GM12878 (cell line): ENCODE measurements around the gene TNFRSF1B. TPM values are rescaled to one million over a fixed set of nuclear protein-coding genes. Genes with fewer than 3 reads are reported as not detected.
A peak's percentile ranks its signal among the peaks of the same experiment; 100 is the strongest.

Experiments used
- BHLHE40 ChIP-seq, 2 experiments: fragments of 450-650 bp in 1 of 2; IDR thresholded peaks; 2 replicates each; pipeline ENCODE4 v1.6.1; 2011 to 2017; ENCODE audit warnings: low read depth in 2 of 2, borderline replicate concordance in 1 of 2, improper control_type of control experiment in 1 of 2, low read length in 1 of 2, mild to moderate bottlenecking in 1 of 2
- CHD4 ChIP-seq: fragments of 200-600 bp; sonication (generic); IDR thresholded peaks from 2 replicates; pipeline ENCODE4 v1.6.1; 2016; ENCODE audit warnings: mild to moderate bottlenecking
- EGR1 ChIP-seq, 2 experiments: IDR thresholded peaks; 1 replicate in 1 of 2; 2 replicates in 1 of 2; pipeline ENCODE4 v1.6.1; 2011 to 2012; ENCODE audit warnings: low read depth in 2 of 2, low read length in 2 of 2, borderline replicate concordance in 1 of 2, mild to moderate bottlenecking in 1 of 2, moderate library complexity in 1 of 2
- EP300 ChIP-seq, 2 experiments: fragments of 150-350 bp in 1 of 2; IDR thresholded peaks; 2 replicates each; pipeline ENCODE4 v1.6.1; 2011 to 2012; ENCODE audit warnings: low read depth in 2 of 2, low read length in 2 of 2, borderline replicate concordance in 1 of 2, improper control_type of control experiment in 1 of 2, inconsistent platforms in 1 of 2; ENCODE audit not compliant: control insufficient read depth in 1 of 2
- HDAC6 ChIP-seq: fragments of 200-600 bp; sonication (generic); IDR thresholded peaks from one replicate; pipeline ENCODE4 v1.8.0; 2017; ENCODE audit warnings: antibody characterized with exemption; ENCODE audit not compliant: unreplicated experiment
- HDGF ChIP-seq: fragments of 450-650 bp; IDR thresholded peaks from 2 replicates; pipeline ENCODE4 v1.6.1; 2016; ENCODE audit warnings: antibody characterized with exemption
- IKZF1 ChIP-seq: fragments of 450-650 bp; conservative IDR thresholded peaks from 2 replicates; pipeline ENCODE4 v1.6.1; 2017; ENCODE audit warnings: antibody characterized with exemption, mild to moderate bottlenecking
- MEF2A ChIP-seq: IDR thresholded peaks from 2 replicates; pipeline ENCODE4 v1.6.1; 2011; ENCODE audit warnings: low read depth, mild to moderate bottlenecking, low read length, moderate library complexity; ENCODE audit not compliant: insufficient read depth
- NFYA ChIP-seq: IDR thresholded peaks from 2 replicates; pipeline ENCODE4 v1.6.1; 2011; ENCODE audit warnings: low read depth, mild to moderate bottlenecking, low read length, improper control_type of control experiment, borderline replicate concordance
- NFYB ChIP-seq: IDR thresholded peaks from 2 replicates; pipeline ENCODE4 v1.6.1; 2011; ENCODE audit warnings: low read depth, mild to moderate bottlenecking, low read length, improper control_type of control experiment, moderate library complexity; ENCODE audit not compliant: insufficient read depth
- PAX5 ChIP-seq: IDR thresholded peaks from 2 replicates; pipeline ENCODE4 v1.6.1; 2011; ENCODE audit warnings: low read depth, low read length, borderline replicate concordance
- PML ChIP-seq: IDR thresholded peaks from 2 replicates; pipeline ENCODE4 v1.6.1; 2012; ENCODE audit warnings: low read length, inconsistent platforms
- POLR2AphosphoS5 ChIP-seq: IDR thresholded peaks from 2 replicates; pipeline ENCODE4 v1.6.1; 2011; ENCODE audit warnings: mild to moderate bottlenecking, low read length, inconsistent platforms
- SUPT20H ChIP-seq: IDR thresholded peaks from 2 replicates; pipeline ENCODE4 v1.6.1; 2011; ENCODE audit warnings: low read depth, mild to moderate bottlenecking, low read length, moderate library complexity, borderline replicate concordance; ENCODE audit not compliant: control insufficient read depth
- TARDBP ChIP-seq: IDR thresholded peaks from 2 replicates; pipeline ENCODE4 v1.6.1; 2016; ENCODE audit warnings: borderline replicate concordance
- TCF3 ChIP-seq: IDR thresholded peaks from 2 replicates; pipeline ENCODE4 v1.6.1; 2012; ENCODE audit warnings: low read depth, mild to moderate bottlenecking, low read length, borderline replicate concordance; ENCODE audit not compliant: insufficient read depth
- polyA plus RNA-seq, 11 experiments: library from polyadenylated mRNA; depleted of rRNA in 4 of 11; unstranded in 6 of 11; stranded (reverse) in 5 of 11; fragments of >200 nt; fragmentation: Nextera tagmentation in 4 of 11; fragmentation: Illumina TruSeq in 1 of 11; extraction: Ambion mirVana in 4 of 11; extraction: Trizol in 1 of 11; gene quantifications; 1 replicate in 1 of 11; 2 replicates in 10 of 11; pipeline versions ENCODE4 v1.2.1 to v1.2.3, GENCODE V29; 2011 to 2016; ENCODE audit warnings: inconsistent platforms in 2 of 11, missing spikeins in 2 of 11, low read depth in 1 of 11
- total RNA-seq, 4 experiments: library from RNA; depleted of rRNA in 3 of 4; stranded (reverse); fragments of >200 nt in 3 of 4; fragmentation: Illumina TruSeq in 1 of 4; extraction: Trizol in 1 of 4; gene quantifications; 2 replicates each; pipeline versions ENCODE4 v1.2.1 to v1.2.3, GENCODE V29; 2013 to 2021
- TF ChIP-seq, protein P1 (sequence below): fragments of 450-650 bp; IDR thresholded peaks from 2 replicates; pipeline ENCODE4 v1.6.1; 2017; ENCODE audit warnings: antibody characterized with exemption, mild to moderate bottlenecking, moderate library complexity
- TF ChIP-seq, protein P2 (sequence below): fragments of 450-650 bp; IDR thresholded peaks from 2 replicates; pipeline ENCODE4 v1.6.1; 2018; ENCODE audit warnings: mild to moderate bottlenecking, low read depth, moderate library complexity; ENCODE audit not compliant: partially characterized antibody
- TF ChIP-seq, protein P3 (sequence below): IDR thresholded peaks from 2 replicates; pipeline ENCODE4 v1.6.1; 2012; ENCODE audit warnings: low read depth, low read length, improper control_type of control experiment
- TF ChIP-seq, protein P4 (sequence below): IDR thresholded peaks from 2 replicates; pipeline ENCODE4 v1.6.1; 2011; ENCODE audit warnings: mild to moderate bottlenecking, low read depth, low read length, moderate library complexity; ENCODE audit not compliant: insufficient replicate concordance

The TNFRSF1B gene
- total and polyA plus RNA-seq, 10 of the 15 experiments (the other 5 are each of a cell fraction or from before 2014, with no cell fraction given) = 10.1 to 87.2 (median 37.3) TPM

DNA sequence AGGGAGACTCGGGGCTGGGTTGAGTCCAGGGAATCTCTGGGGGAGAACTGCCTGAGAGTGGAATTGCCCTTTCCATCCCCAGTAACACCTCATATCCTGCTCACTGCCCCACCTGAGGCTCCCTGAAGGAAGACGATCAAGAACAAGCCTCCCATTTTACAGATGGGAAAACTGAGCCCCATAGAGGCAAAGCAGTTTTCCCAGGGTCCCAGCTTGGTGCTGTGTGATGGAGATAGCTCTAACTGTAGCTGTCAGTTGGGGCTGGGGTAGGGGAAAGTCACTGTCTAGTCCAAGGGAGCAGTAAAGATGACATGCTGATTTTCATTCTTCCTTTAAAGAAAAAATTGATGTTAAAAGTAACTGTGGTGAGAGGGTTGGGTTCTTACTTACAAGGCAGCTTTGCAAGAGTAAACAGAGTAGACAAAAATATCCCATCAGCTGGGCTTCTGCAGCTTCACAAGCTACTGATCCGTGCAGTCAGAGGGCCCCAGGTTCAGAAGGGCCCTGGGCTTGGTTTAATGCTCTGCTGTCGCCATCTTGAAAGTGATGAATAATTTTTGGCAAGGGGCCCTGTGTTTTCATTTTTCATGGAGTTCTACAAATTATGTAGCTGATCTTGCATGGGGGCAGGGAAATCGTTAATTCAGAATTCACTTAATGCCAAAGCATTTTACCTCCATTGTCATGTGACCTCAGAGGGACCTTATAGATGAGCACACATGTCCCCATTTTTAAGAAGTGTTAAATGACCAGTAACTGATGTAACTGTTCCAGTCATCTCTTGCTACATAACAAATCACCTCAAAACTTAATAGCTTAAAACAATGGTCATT is 17.6 kb upstream of the TNFRSF1B start (continued):
- TF ChIP-seq SUPT20H (no peak), TARDBP (no peak), EP300 (IDR thresholded peaks at IDR 0.05; ENCODE audit: borderline replicate concordance in 1 of 2, control insufficient read depth in 1 of 2, low read depth in 2 of 2, low read length in 2 of 2) (peak; percentile 18 to 71; a peak in 1 of 4 replicates), CHD4 (no peak), HDGF (no peak), IKZF1 (peak; percentile 10; the same call in 1 of the 2 replicates), PML (no peak), TCF3 (no peak), HDAC6 (no peak), NFYB (no peak), BHLHE40 (IDR thresholded peaks at IDR 0.05; ENCODE audit: borderline replicate concordance in 1 of 2, low read depth in 2 of 2, low read length in 1 of 2) (peak; percentile 6 to 32; a peak in 2 of 4 replicates), PAX5 (peak; percentile 53; the same call in 1 of the 2 replicates), MEF2A (peak; percentile 90), NFYA (no peak), POLR2AphosphoS5 (no peak), EGR1 (IDR thresholded peaks at IDR 0.05; ENCODE audit: borderline replicate concordance in 1 of 2, low read depth in 2 of 2, low read length in 2 of 2) (no peak)
- TF ChIP-seq, protein P1, sequence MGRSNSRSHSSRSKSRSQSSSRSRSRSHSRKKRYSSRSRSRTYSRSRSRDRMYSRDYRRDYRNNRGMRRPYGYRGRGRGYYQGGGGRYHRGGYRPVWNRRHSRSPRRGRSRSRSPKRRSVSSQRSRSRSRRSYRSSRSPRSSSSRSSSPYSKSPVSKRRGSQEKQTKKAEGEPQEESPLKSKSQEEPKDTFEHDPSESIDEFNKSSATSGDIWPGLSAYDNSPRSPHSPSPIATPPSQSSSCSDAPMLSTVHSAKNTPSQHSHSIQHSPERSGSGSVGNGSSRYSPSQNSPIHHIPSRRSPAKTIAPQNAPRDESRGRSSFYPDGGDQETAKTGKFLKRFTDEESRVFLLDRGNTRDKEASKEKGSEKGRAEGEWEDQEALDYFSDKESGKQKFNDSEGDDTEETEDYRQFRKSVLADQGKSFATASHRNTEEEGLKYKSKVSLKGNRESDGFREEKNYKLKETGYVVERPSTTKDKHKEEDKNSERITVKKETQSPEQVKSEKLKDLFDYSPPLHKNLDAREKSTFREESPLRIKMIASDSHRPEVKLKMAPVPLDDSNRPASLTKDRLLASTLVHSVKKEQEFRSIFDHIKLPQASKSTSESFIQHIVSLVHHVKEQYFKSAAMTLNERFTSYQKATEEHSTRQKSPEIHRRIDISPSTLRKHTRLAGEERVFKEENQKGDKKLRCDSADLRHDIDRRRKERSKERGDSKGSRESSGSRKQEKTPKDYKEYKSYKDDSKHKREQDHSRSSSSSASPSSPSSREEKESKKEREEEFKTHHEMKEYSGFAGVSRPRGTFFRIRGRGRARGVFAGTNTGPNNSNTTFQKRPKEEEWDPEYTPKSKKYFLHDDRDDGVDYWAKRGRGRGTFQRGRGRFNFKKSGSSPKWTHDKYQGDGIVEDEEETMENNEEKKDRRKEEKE = no peak
- TF ChIP-seq, protein P2, sequence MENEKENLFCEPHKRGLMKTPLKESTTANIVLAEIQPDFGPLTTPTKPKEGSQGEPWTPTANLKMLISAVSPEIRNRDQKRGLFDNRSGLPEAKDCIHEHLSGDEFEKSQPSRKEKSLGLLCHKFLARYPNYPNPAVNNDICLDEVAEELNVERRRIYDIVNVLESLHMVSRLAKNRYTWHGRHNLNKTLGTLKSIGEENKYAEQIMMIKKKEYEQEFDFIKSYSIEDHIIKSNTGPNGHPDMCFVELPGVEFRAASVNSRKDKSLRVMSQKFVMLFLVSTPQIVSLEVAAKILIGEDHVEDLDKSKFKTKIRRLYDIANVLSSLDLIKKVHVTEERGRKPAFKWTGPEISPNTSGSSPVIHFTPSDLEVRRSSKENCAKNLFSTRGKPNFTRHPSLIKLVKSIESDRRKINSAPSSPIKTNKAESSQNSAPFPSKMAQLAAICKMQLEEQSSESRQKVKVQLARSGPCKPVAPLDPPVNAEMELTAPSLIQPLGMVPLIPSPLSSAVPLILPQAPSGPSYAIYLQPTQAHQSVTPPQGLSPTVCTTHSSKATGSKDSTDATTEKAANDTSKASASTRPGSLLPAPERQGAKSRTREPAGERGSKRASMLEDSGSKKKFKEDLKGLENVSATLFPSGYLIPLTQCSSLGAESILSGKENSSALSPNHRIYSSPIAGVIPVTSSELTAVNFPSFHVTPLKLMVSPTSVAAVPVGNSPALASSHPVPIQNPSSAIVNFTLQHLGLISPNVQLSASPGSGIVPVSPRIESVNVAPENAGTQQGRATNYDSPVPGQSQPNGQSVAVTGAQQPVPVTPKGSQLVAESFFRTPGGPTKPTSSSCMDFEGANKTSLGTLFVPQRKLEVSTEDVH = no peak
- TF ChIP-seq, protein P3, sequence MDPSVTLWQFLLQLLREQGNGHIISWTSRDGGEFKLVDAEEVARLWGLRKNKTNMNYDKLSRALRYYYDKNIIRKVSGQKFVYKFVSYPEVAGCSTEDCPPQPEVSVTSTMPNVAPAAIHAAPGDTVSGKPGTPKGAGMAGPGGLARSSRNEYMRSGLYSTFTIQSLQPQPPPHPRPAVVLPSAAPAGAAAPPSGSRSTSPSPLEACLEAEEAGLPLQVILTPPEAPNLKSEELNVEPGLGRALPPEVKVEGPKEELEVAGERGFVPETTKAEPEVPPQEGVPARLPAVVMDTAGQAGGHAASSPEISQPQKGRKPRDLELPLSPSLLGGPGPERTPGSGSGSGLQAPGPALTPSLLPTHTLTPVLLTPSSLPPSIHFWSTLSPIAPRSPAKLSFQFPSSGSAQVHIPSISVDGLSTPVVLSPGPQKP = no peak
- TF ChIP-seq, protein P4, sequence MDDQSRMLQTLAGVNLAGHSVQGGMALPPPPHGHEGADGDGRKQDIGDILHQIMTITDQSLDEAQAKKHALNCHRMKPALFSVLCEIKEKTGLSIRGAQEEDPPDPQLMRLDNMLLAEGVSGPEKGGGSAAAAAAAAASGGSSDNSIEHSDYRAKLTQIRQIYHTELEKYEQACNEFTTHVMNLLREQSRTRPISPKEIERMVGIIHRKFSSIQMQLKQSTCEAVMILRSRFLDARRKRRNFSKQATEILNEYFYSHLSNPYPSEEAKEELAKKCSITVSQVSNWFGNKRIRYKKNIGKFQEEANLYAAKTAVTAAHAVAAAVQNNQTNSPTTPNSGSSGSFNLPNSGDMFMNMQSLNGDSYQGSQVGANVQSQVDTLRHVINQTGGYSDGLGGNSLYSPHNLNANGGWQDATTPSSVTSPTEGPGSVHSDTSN = no peak
